Measurements from ENCODE around the gene SFSWAP. TPM values are rescaled to one million over a fixed set of nuclear protein-coding genes. Genes with fewer than 3 reads are reported as not detected.
A peak's percentile ranks its signal among the peaks of the same experiment; 100 is the strongest.
"Not testable (repeated sequence)": the region's sequence is repeated elsewhere in the genome, so short reads cannot be mapped to it uniquely, and the experiment has no call there.

The SFSWAP gene
- total RNA-seq, 1 donor from 2014 or later, result 21.9 TPM

DNA sequence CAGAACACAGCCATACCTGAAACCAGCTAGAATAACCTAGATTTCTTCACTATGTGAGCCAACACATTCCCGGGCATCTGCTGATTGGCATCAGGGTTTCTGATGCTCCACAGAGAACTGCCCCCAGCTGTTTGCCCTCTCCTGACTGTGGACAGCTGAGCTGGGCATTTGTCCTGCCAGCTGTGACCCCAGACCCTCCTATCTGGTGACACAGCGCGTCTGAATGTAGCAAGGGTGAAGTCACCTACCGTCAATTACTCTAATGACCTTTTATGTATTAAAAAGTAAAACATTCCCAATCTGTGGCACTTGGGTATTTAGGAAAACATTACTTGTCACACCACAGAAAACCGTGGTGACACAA is 29.7 kb upstream of the SFSWAP start:
- intact Hi-C loops (cut with micrococcal nuclease), result no loop called here

DNA sequence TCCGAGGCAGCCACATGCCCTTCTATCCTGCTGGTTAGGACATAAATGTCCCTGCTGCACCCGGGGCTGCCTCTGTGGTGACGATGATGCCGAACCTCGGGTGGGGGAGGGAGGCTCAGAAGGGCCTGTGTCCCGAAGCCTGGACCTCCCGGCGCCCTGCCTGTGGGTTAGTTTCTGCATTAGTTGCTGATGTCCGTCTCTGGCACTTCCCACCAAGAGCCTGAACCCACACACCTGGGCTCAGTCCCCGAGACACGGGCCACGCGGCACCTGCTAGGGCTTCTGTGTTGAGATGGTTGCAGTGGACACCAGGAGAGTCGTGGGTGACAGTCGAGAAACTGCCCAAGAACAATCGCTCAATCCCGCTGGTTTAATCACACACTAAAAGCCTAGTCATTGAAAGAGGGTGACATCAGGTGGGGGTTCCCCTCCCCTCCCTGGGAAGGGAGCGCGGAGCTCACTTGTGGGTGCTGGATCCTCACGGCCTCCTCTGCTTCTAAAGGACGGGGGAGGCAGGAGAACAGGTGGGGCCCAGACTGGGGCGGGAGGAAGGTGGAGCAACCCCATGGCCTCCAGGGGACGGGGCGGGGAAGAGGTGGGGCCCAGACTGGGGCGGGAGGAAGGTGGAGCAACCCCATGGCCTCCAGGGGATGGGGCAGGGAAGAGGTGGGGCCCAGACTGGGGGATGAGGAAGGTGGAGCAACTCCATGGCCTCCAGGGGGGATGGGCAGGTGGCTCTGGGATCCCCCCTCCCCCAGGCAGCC is 29.0 kb upstream of the SFSWAP start:
- H3K4me1 ChIP-seq; H3K27ac ChIP-seq (replicated peaks); H3K36me3 ChIP-seq; intact Hi-C loops (cut with micrococcal nuclease); H3K4me3 ChIP-seq; H3K9me3 ChIP-seq (replicated peaks): not testable (repeated sequence)
- DNase-seq, result peak; percentile 33
- H3K27me3 ChIP-seq (ENCODE audit: low read depth), result peaks cover 47% of the 10 kb centered on the region

More for the DNA sequence above, 29.7 kb upstream of the SFSWAP start:
- Histone ChIP-seq H3K27ac (replicated peaks) (no peak overlapping the region), H3K4me3 (no peak overlapping the region), H3K9me3 (replicated peaks) (no peaks in the 10 kb centered on the region), H3K36me3 (no peaks in the 10 kb centered on the region), H3K27me3 (ENCODE audit: low read depth) (peaks cover 47% of the 10 kb centered on the region), H3K4me1 (no peaks in the 10 kb centered on the region)
- DNase-seq, result no peak
- TF ChIP-seq, protein P1, sequence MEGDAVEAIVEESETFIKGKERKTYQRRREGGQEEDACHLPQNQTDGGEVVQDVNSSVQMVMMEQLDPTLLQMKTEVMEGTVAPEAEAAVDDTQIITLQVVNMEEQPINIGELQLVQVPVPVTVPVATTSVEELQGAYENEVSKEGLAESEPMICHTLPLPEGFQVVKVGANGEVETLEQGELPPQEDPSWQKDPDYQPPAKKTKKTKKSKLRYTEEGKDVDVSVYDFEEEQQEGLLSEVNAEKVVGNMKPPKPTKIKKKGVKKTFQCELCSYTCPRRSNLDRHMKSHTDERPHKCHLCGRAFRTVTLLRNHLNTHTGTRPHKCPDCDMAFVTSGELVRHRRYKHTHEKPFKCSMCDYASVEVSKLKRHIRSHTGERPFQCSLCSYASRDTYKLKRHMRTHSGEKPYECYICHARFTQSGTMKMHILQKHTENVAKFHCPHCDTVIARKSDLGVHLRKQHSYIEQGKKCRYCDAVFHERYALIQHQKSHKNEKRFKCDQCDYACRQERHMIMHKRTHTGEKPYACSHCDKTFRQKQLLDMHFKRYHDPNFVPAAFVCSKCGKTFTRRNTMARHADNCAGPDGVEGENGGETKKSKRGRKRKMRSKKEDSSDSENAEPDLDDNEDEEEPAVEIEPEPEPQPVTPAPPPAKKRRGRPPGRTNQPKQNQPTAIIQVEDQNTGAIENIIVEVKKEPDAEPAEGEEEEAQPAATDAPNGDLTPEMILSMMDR (IDR thresholded peaks at IDR 0.05; ENCODE audit: borderline replicate concordance), result no peak

DNA sequence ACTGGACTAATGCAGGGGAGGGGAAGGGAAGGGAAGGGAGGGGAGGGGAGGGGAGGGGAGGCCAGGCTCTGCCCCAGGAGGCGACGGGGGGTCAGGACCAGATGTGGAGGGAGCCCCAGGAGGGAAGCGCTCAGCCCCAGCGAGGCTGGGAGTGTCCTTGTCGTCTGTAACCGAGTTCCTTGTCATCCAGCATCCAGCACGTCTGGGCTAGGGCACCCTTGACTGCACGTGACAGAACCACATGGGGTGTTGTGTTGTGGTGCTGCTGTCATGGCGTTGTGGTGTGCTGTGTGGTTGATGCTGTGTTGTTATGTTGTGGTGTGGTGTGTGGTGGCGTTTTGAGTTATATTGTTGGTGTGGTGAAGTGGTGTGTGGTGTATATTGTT is 28.4 kb upstream of the SFSWAP start:
- no peaks in the 10 kb centered on the region for H3K4me1 ChIP-seq
- H3K36me3 ChIP-seq, result no peaks in the 10 kb centered on the region
- DNase-seq, result no peak
- H3K9me3 ChIP-seq (replicated peaks), result no peaks in the 10 kb centered on the region
- no peak overlapping the region for H3K4me3 ChIP-seq
- TF ChIP-seq, protein P1 (IDR thresholded peaks at IDR 0.05; ENCODE audit: borderline replicate concordance), result no peak
- peaks cover 42% of the 10 kb centered on the region for H3K27me3 ChIP-seq (ENCODE audit: low read depth)
- intact Hi-C loops (cut with micrococcal nuclease), result no loop called here
- H3K27ac ChIP-seq (replicated peaks), result no peak overlapping the region

DNA sequence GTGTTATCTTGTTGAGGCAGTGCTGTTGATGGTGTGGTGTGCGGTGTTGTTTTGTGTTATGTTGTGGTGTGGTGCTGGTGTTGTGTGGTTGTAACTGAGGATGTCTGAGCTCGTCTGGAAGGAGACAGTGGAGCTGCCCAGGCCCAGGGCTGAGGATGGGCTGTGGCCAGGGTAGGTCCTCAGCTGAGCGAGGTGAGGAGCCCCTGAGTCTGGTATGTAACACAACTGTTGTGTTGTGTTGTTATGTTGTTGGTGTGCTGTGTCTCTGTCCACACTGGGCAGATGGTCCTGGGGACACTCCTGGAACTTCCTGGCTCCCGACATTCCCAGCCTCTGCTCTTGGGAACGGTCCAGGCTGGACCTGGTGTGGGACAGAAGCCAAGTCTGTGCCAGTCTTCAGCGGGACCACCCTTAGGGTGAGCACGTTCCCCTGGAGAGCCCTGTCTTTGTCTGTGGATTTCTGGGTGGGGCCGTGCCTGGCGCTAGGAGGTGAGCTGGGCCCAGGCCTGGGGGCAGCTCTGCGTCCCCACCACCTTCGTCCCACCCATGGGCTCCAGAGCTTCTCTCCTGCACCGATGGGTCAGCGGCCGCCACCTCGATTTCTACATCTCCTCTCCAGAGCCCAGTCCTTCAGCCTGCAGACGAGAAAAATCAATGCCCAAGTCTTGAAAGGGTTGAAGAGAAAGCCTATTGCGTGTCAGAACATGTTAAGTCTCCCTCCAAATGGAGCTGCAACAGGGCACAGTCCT is 27.4 kb upstream of the SFSWAP start:
- intact Hi-C loops (cut with micrococcal nuclease), result no loop called here
- peaks cover 36% of the 10 kb centered on the region for H3K27me3 ChIP-seq (ENCODE audit: low read depth)

DNA sequence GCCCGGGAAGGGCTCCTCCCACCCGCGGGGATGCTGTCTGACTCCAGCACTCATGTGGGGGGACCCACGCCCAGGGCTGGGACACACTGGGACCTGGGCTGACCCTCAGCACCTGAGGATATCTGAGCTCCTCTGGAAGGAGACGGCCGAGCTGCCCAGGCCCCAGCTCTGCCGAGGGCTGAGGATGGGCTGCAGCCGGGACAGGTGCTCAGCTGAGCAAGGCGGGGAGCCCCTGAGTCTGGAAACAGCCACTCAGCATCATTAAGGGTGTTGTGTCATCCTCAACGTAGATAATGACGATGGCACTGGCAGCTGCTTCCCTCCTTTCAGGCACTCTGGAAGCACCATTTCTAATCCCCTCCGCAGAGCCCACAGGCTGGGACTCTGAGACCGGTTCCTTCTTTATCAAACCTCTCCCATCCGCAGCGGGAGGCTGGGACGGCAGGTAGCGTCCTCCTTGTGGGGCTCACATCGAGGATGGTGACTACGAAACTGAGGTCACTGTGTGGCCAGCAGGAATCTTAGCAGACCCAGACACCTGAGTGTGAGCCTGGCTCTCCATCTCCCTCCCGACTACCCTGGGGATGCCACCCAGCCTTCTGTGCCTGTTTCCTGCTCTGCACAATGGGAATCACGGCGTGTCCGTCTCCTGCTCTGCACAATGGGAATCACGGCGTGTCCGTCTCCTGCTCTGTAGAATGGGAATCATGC is 26.7 kb upstream of the SFSWAP start:
- no peak for DNase-seq
- Histone ChIP-seq H3K27me3 (ENCODE audit: low read depth) (peaks cover 30% of the 10 kb centered on the region), H3K36me3 (no peaks in the 10 kb centered on the region), H3K9me3 (replicated peaks) (no peaks in the 10 kb centered on the region), H3K4me3 (no peak overlapping the region), H3K27ac (replicated peaks) (no peak overlapping the region), H3K4me1 (no peaks in the 10 kb centered on the region)
- intact Hi-C loops (cut with micrococcal nuclease), result no loop called here
- TF ChIP-seq, protein P1 (IDR thresholded peaks at IDR 0.05; ENCODE audit: borderline replicate concordance), result no peak

More for the DNA sequence above, 27.4 kb upstream of the SFSWAP start:
- TF ChIP-seq, protein P1 (IDR thresholded peaks at IDR 0.05; ENCODE audit: borderline replicate concordance), result no peak
- Histone ChIP-seq H3K9me3 (replicated peaks) (no peaks in the 10 kb centered on the region), H3K27ac (replicated peaks) (no peak overlapping the region), H3K4me3 (no peak overlapping the region), H3K4me1 (no peaks in the 10 kb centered on the region), H3K36me3 (no peaks in the 10 kb centered on the region)
- no peak for DNase-seq
